Central memory CD8-positive, alpha-beta T cell (primary cell): ENCODE measurements around the gene ARMH3.

Experiments used
- ATAC-seq: fragments of 150-1000 bp; cut with Tn5 transposase; replicated peaks from 2 replicates; pipeline ENCODE4 v1.10.0; 2022; ENCODE audit warnings: mild to moderate bottlenecking, moderate FRiP score, moderate number of reproducible peaks; ENCODE audit not compliant: poor library complexity, severe bottlenecking; ENCODE audit errors: extremely low read depth
- DNase-seq, 2 donors: peaks; one replicate each; pipeline ENCODE4 v3.0.0; 2021; ENCODE audit warnings: low spot score in 2 of 2
- H3K27ac Mint-ChIP-seq: one replicate; pipeline ENCODE4 v1.8.0; 2022; ENCODE audit warnings: low read depth, mild to moderate bottlenecking, moderate library complexity, mixed read lengths
- H3K27me3 Mint-ChIP-seq: one replicate; pipeline ENCODE4 v1.8.0; 2022; ENCODE audit warnings: mixed read lengths
- H3K36me3 Mint-ChIP-seq: one replicate; pipeline ENCODE4 v1.8.0; 2022; ENCODE audit warnings: mild to moderate bottlenecking, moderate library complexity, mixed read lengths; ENCODE audit not compliant: insufficient read depth
- H3K4me1 Mint-ChIP-seq: one replicate; pipeline ENCODE4 v1.8.0; 2022; ENCODE audit warnings: mixed read lengths
- H3K4me3 Mint-ChIP-seq: one replicate; pipeline ENCODE4 v1.8.0; 2022; ENCODE audit warnings: mild to moderate bottlenecking, moderate library complexity, mixed read lengths
- H3K9me3 Mint-ChIP-seq: one replicate; pipeline ENCODE4 v1.8.0; 2022; ENCODE audit warnings: mixed read lengths

Gene ARMH3

GRCh38 chr10:101831169-101831811, 224.7 kb downstream of the ARMH3 start:
- H3K27ac Mint-ChIP-seq = peak overlapping the region; percentile 94
- peaks cover 13% of the 10 kb centered on the region for H3K36me3 Mint-ChIP-seq
- no peaks in the 10 kb centered on the region for H3K27me3 Mint-ChIP-seq
- DNase-seq (no peak), ATAC-seq (no peak)
- H3K9me3 Mint-ChIP-seq = no peaks in the 10 kb centered on the region
- peak overlapping the region; percentile 88 for H3K4me3 Mint-ChIP-seq
- peaks cover 56% of the 10 kb centered on the region for H3K4me1 Mint-ChIP-seq

- Mint-ChIP-seq H3K9me3 (no peaks in the 10 kb centered on the region), H3K36me3 (peaks cover 13% of the 10 kb centered on the region), H3K27me3 (no peaks in the 10 kb centered on the region), H3K4me3 (peak overlapping the region; percentile 88), H3K4me1 (peaks cover 50% of the 10 kb centered on the region), H3K27ac (peak overlapping the region; percentile 94)
- DNase-seq = peak; percentile 84 to 90
- peak; percentile 80 for ATAC-seq
Observed at GRCh38 chr10:101830322-101831168, 225.4 kb downstream of the ARMH3 start.

GRCh38 chr10:101829561-101830315, 226.2 kb downstream of the ARMH3 start:
- H3K9me3 Mint-ChIP-seq = no peaks in the 10 kb centered on the region
- peak overlapping the region; percentile 88 for H3K4me3 Mint-ChIP-seq
- H3K27ac Mint-ChIP-seq = peak overlapping the region; percentile 94
- ATAC-seq (peak; percentile 20), DNase-seq (peak in 1 of 2 donors; percentile 39)
- H3K36me3 Mint-ChIP-seq = peaks cover 12% of the 10 kb centered on the region
- peaks cover 45% of the 10 kb centered on the region for H3K4me1 Mint-ChIP-seq
- H3K27me3 Mint-ChIP-seq = no peaks in the 10 kb centered on the region

- H3K36me3 Mint-ChIP-seq = peaks cover 16% of the 10 kb centered on the region
- H3K27ac Mint-ChIP-seq = no peak overlapping the region
- peaks cover 39% of the 10 kb centered on the region for H3K4me1 Mint-ChIP-seq
- no peak overlapping the region for H3K4me3 Mint-ChIP-seq
- DNase-seq (no peak), ATAC-seq (no peak)
- H3K27me3 Mint-ChIP-seq = no peaks in the 10 kb centered on the region
- H3K9me3 Mint-ChIP-seq = no peaks in the 10 kb centered on the region
Observed at GRCh38 chr10:101828766-101829551, 227.0 kb downstream of the ARMH3 start.

- Mint-ChIP-seq H3K9me3 (no peaks in the 10 kb centered on the region), H3K36me3 (peaks cover 16% of the 10 kb centered on the region), H3K4me3 (no peak overlapping the region), H3K4me1 (peaks cover 30% of the 10 kb centered on the region), H3K27me3 (no peaks in the 10 kb centered on the region), H3K27ac (no peak overlapping the region)
- DNase-seq (no peak), ATAC-seq (no peak)
Observed at GRCh38 chr10:101827919-101828600, 227.9 kb downstream of the ARMH3 start.

- ATAC-seq = no peak
Observed at GRCh38 chr10:101826852-101827434, 229.0 kb downstream of the ARMH3 start.

GRCh38 chr10:101824736-101825135, 231.2 kb downstream of the ARMH3 start:
- Mint-ChIP-seq H3K9me3 (no peaks in the 10 kb centered on the region), H3K36me3 (peaks cover 4% of the 10 kb centered on the region), H3K4me3 (no peak overlapping the region), H3K27me3 (no peaks in the 10 kb centered on the region), H3K4me1 (peaks cover 1% of the 10 kb centered on the region), H3K27ac (no peak overlapping the region)
- no peak for DNase-seq
- no peak for ATAC-seq

More at GRCh38 chr10:101826852-101827434, 229.0 kb downstream of the ARMH3 start:
- H3K36me3 Mint-ChIP-seq = peaks cover 15% of the 10 kb centered on the region
- H3K27ac Mint-ChIP-seq = no peak overlapping the region
- no peaks in the 10 kb centered on the region for H3K27me3 Mint-ChIP-seq
- DNase-seq = no peak
- H3K4me3 Mint-ChIP-seq = no peak overlapping the region
- H3K9me3 Mint-ChIP-seq = no peaks in the 10 kb centered on the region
- peaks cover 23% of the 10 kb centered on the region for H3K4me1 Mint-ChIP-seq

- Mint-ChIP-seq H3K4me1 (peaks cover 35% of the 10 kb centered on the region), H3K27ac (peak overlapping the region; percentile 98), H3K27me3 (no peaks in the 10 kb centered on the region), H3K4me3 (peak overlapping the region; percentile 94), H3K36me3 (peaks cover 22% of the 10 kb centered on the region), H3K9me3 (no peaks in the 10 kb centered on the region)
- ATAC-seq (peak; percentile 35), DNase-seq (no peak)
Observed at GRCh38 chr10:101818872-101819633, 236.9 kb downstream of the ARMH3 start.

GRCh38 chr10:101818119-101818871, 237.7 kb downstream of the ARMH3 start, which contains the start of gene OGA:
Gene OGA (minus strand): TSS chr10:101818444. CDS start chr10:101818022, 422 bp downstream.
- H3K9me3 Mint-ChIP-seq = no peaks in the 10 kb centered on the region
- H3K27me3 Mint-ChIP-seq = no peaks in the 10 kb centered on the region
- DNase-seq = peak; percentile 88 to 98
- ATAC-seq = peak; percentile 97
- peaks cover 23% of the 10 kb centered on the region for H3K36me3 Mint-ChIP-seq
- peak within 1 kb of the TSS; percentile 98 for H3K27ac Mint-ChIP-seq
- H3K4me3 Mint-ChIP-seq = peak within 1 kb of the TSS; percentile 94
- peaks cover 43% of the 10 kb centered on the region for H3K4me1 Mint-ChIP-seq

- ATAC-seq = peak; percentile 15
- Mint-ChIP-seq H3K27ac (peak overlapping the region; percentile 98), H3K4me3 (peak overlapping the region; percentile 94), H3K4me1 (peaks cover 51% of the 10 kb centered on the region), H3K27me3 (no peaks in the 10 kb centered on the region), H3K36me3 (peaks cover 28% of the 10 kb centered on the region), H3K9me3 (no peaks in the 10 kb centered on the region)
- peak in 1 of 2 donors; percentile 30 for DNase-seq
Observed at GRCh38 chr10:101817337-101818118, 238.4 kb downstream of the ARMH3 start.
